Measurements from ENCODE around the gene HRG. TPM values are rescaled to one million over a fixed set of nuclear protein-coding genes. Genes with fewer than 3 reads are reported as not detected.

The HRG gene
- total and polyA plus RNA-seq, 4 donors = not detected

DNA sequence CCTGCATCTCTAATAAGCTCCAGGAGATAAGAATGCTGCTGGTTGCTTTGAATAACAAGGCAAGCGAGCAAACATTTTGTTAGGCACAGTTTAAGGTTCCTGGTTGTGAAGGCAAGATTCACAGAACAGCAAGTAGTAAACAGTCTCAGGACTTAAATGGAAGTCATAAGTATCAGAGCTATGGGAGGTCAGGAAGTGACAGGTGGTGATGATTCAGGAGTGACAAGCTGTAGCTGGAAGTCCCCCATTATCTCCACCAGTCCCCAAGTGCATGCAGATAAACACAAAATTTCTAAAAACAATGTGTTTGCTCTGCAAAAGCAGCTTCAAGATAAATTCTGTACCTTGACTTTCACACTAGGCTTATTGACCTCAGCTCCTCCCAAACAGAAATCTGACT is 22.3 kb upstream of the HRG start:
- Histone ChIP-seq H3K27me3 (ENCODE audit: control insufficient read depth in 1 of 2, insufficient read depth in 2 of 2, low read length in 1 of 2) (no peaks in the 10 kb centered on the region), H3K4me1 (ENCODE audit: control insufficient read depth in 1 of 2, insufficient read depth in 2 of 2, low read length in 2 of 2) (no peaks in the 10 kb centered on the region), H3K36me3 (ENCODE audit: control insufficient read depth in 1 of 2, insufficient read depth in 2 of 2, low read length in 1 of 2) (no peaks in the 10 kb centered on the region), H3K4me3 (ENCODE audit: low read length in 2 of 2) (no peak overlapping the region), H3K9me3 (ENCODE audit: control insufficient read depth, low read length) (no peaks in the 10 kb centered on the region), H3K27ac (ENCODE audit: low read depth in 1 of 2, low read length in 2 of 2) (no peak overlapping the region)
- DNase-seq (no peak), ATAC-seq (ENCODE audit: low FRiP score) (no peak)
- intact Hi-C loops (cut with DNase I) = no loop called here
- 80 to 83% methylated on average over 1 of the region's 1 CpG for WGBS, 2 donors

DNA sequence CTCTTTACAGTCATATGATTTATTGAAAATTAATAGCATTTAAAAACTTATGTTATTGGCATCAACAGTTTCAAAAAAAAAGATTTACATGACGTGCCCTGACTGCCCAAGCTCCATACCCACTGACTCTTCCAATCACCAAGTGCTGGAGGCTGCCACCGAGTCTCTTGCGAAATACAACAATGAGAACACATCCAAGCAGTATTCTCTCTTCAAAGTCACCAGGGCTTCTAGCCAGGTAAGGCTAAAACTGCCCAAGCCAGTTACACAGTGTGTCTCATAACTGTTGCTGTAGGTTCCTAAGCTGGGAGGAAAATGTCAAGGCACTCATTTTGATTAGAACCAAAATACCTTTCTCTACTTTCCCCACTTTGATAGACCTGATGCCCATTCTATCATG is 21.1 kb upstream of the HRG start:
- ATAC-seq (ENCODE audit: low FRiP score) (no peak), DNase-seq (no peak)
- Histone ChIP-seq H3K4me3 (ENCODE audit: low read length in 2 of 2) (no peak overlapping the region), H3K27ac (ENCODE audit: low read depth in 1 of 2, low read length in 2 of 2) (no peak overlapping the region), H3K36me3 (ENCODE audit: control insufficient read depth in 1 of 2, insufficient read depth in 2 of 2, low read length in 1 of 2) (no peaks in the 10 kb centered on the region), H3K27me3 (ENCODE audit: control insufficient read depth in 1 of 2, insufficient read depth in 2 of 2, low read length in 1 of 2) (no peaks in the 10 kb centered on the region), H3K9me3 (ENCODE audit: control insufficient read depth, low read length) (no peaks in the 10 kb centered on the region), H3K4me1 (ENCODE audit: control insufficient read depth in 1 of 2, insufficient read depth in 2 of 2, low read length in 2 of 2) (no peaks in the 10 kb centered on the region)
- intact Hi-C loops (cut with DNase I) = no loop called here
- WGBS, 2 donors = 85 to 88% methylated on average over 3 of the region's 3 CpGs

DNA sequence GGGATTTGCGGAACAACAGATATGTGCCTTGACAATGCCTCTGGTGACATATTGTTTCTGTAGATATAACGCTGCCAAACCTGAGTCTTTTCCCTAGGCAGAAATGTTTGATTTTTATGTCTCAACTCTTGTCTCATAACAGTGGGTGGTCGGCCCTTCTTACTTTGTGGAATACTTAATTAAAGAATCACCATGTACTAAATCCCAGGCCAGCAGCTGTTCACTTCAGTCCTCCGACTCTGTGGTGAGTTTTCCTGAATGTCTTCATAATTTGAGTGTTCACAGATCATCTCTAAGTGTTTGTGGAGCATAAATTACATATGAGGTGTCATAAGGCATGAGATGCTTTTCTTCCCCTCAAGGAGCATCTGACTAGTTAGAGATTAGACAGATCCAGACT is 19.7 kb upstream of the HRG start:
- Histone ChIP-seq H3K27me3 (ENCODE audit: control insufficient read depth in 1 of 2, insufficient read depth in 2 of 2, low read length in 1 of 2) (no peaks in the 10 kb centered on the region), H3K27ac (ENCODE audit: low read depth in 1 of 2, low read length in 2 of 2) (no peak overlapping the region), H3K4me1 (ENCODE audit: control insufficient read depth in 1 of 2, insufficient read depth in 2 of 2, low read length in 2 of 2) (no peaks in the 10 kb centered on the region), H3K4me3 (ENCODE audit: low read length in 2 of 2) (no peak overlapping the region), H3K9me3 (ENCODE audit: control insufficient read depth, low read length) (no peaks in the 10 kb centered on the region), H3K36me3 (ENCODE audit: control insufficient read depth in 1 of 2, insufficient read depth in 2 of 2, low read length in 1 of 2) (no peaks in the 10 kb centered on the region)
- DNase-seq = no peak
- 90 to 94% methylated on average over 4 of the region's 4 CpGs for whole genome bisulfite sequencing, 2 donors
- no peak for ATAC-seq (ENCODE audit: low FRiP score)
- intact Hi-C loops (cut with DNase I) = no loop called here

DNA sequence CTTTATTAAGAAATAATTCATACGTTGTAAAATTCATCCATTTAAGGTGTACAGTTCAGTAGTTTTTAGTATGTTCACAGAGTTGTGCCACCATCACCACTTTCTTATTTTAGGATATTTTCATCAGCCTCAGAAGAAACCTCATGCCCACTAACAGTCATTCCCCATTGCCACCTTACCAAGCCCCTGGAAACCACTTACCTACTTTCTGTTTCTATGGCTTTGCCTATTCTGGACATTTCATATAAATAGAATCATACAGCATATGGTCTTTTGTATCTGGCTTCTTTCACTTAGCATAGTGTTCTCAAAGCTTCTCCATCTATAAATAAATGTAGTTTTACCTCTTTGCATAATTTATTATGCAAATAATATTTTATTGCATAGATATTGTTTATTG is 19.0 kb upstream of the HRG start:
- Histone ChIP-seq H3K9me3 (ENCODE audit: control insufficient read depth, low read length) (no peaks in the 10 kb centered on the region), H3K4me3 (ENCODE audit: low read length in 2 of 2) (no peak overlapping the region), H3K36me3 (ENCODE audit: control insufficient read depth in 1 of 2, insufficient read depth in 2 of 2, low read length in 1 of 2) (no peaks in the 10 kb centered on the region), H3K4me1 (ENCODE audit: control insufficient read depth in 1 of 2, insufficient read depth in 2 of 2, low read length in 2 of 2) (no peaks in the 10 kb centered on the region), H3K27me3 (ENCODE audit: control insufficient read depth in 1 of 2, insufficient read depth in 2 of 2, low read length in 1 of 2) (no peaks in the 10 kb centered on the region), H3K27ac (ENCODE audit: low read depth in 1 of 2, low read length in 2 of 2) (no peak overlapping the region)
- no peak for ATAC-seq (ENCODE audit: low FRiP score)
- 72 to 80% methylated on average over 1 of the region's 1 CpG for WGBS, 2 donors
- intact Hi-C loops (cut with DNase I) = no loop called here
- DNase-seq = no peak

- Histone ChIP-seq H3K9me3 (ENCODE audit: control insufficient read depth, low read length) (no peaks in the 10 kb centered on the region), H3K36me3 (ENCODE audit: control insufficient read depth in 1 of 2, insufficient read depth in 2 of 2, low read length in 1 of 2) (no peaks in the 10 kb centered on the region), H3K4me1 (ENCODE audit: control insufficient read depth in 1 of 2, insufficient read depth in 2 of 2, low read length in 2 of 2) (no peaks in the 10 kb centered on the region), H3K27me3 (ENCODE audit: control insufficient read depth in 1 of 2, insufficient read depth in 2 of 2, low read length in 1 of 2) (no peaks in the 10 kb centered on the region), H3K4me3 (ENCODE audit: low read length in 2 of 2) (no peak overlapping the region), H3K27ac (ENCODE audit: low read depth in 1 of 2, low read length in 2 of 2) (no peak overlapping the region)
- ATAC-seq (ENCODE audit: low FRiP score) = no peak
- intact Hi-C loops (cut with DNase I) = no loop called here
- DNase-seq = no peak
- 82 to 94% methylated on average over 1 of the region's 1 CpG for WGBS, 2 donors
Observed at GRCh38 chr3:186648851-186649250, 17.0 kb upstream of the HRG start.

GRCh38 chr3:186651678-186652215 is 14.1 kb upstream of the HRG start:
- WGBS, 2 donors = 87 to 93% methylated on average over 3 of the region's 3 CpGs
- intact Hi-C loops (cut with DNase I) = no loop called here
- ATAC-seq (ENCODE audit: low FRiP score) (no peak), DNase-seq (no peak)
- Histone ChIP-seq H3K4me1 (ENCODE audit: control insufficient read depth in 1 of 2, insufficient read depth in 2 of 2, low read length in 2 of 2) (no peaks in the 10 kb centered on the region), H3K36me3 (ENCODE audit: control insufficient read depth in 1 of 2, insufficient read depth in 2 of 2, low read length in 1 of 2) (no peaks in the 10 kb centered on the region), H3K27ac (ENCODE audit: low read depth in 1 of 2, low read length in 2 of 2) (no peak overlapping the region), H3K4me3 (ENCODE audit: low read length in 2 of 2) (no peak overlapping the region), H3K9me3 (ENCODE audit: control insufficient read depth, low read length) (no peaks in the 10 kb centered on the region), H3K27me3 (ENCODE audit: control insufficient read depth in 1 of 2, insufficient read depth in 2 of 2, low read length in 1 of 2) (no peaks in the 10 kb centered on the region)

- Histone ChIP-seq H3K9me3 (ENCODE audit: control insufficient read depth, low read length) (no peaks in the 10 kb centered on the region), H3K4me1 (ENCODE audit: control insufficient read depth in 1 of 2, insufficient read depth in 2 of 2, low read length in 2 of 2) (no peaks in the 10 kb centered on the region), H3K4me3 (ENCODE audit: low read length in 2 of 2) (no peak overlapping the region), H3K27me3 (ENCODE audit: control insufficient read depth in 1 of 2, insufficient read depth in 2 of 2, low read length in 1 of 2) (no peaks in the 10 kb centered on the region), H3K27ac (ENCODE audit: low read depth in 1 of 2, low read length in 2 of 2) (no peak overlapping the region), H3K36me3 (ENCODE audit: control insufficient read depth in 1 of 2, insufficient read depth in 2 of 2, low read length in 1 of 2) (no peaks in the 10 kb centered on the region)
- intact Hi-C loops (cut with DNase I) = no loop called here
- DNase-seq (no peak), ATAC-seq (ENCODE audit: low FRiP score) (no peak)
- WGBS, 2 donors = 88 to 89% methylated on average over 7 of the region's 7 CpGs
Observed at GRCh38 chr3:186653080-186653707, 12.6 kb upstream of the HRG start.

DNA sequence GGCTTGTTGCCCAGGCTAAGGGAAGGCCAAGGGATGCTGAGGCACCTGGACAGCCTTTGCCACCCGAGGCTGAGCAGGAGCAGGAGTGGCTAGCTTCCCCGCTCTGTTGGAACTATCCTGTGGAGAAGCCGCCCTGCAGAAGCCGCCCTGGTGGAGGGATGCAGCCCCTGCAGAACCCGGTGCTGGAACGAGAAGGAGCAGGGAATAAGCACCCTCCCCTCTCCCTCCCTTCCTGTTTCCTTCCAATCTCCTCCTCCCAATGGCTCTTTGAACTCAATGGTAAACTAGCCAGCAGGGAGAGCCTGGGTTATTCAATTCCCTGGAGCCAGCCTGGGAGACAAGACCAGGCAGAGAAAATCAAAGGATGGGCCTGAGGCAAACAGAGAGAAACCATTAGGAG is 11.8 kb upstream of the HRG start:
- ATAC-seq (ENCODE audit: low FRiP score) (no peak), DNase-seq (no peak)
- Histone ChIP-seq H3K4me1 (ENCODE audit: control insufficient read depth in 1 of 2, insufficient read depth in 2 of 2, low read length in 2 of 2) (no peaks in the 10 kb centered on the region), H3K27me3 (ENCODE audit: control insufficient read depth in 1 of 2, insufficient read depth in 2 of 2, low read length in 1 of 2) (no peaks in the 10 kb centered on the region), H3K4me3 (ENCODE audit: low read length in 2 of 2) (no peak overlapping the region), H3K27ac (ENCODE audit: low read depth in 1 of 2, low read length in 2 of 2) (no peak overlapping the region), H3K36me3 (ENCODE audit: control insufficient read depth in 1 of 2, insufficient read depth in 2 of 2, low read length in 1 of 2) (no peaks in the 10 kb centered on the region), H3K9me3 (ENCODE audit: control insufficient read depth, low read length) (no peaks in the 10 kb centered on the region)
- intact Hi-C loops (cut with DNase I) = no loop called here
- 42 to 43% methylated on average over 6 of the region's 6 CpGs for WGBS, 2 donors

GRCh38 chr3:186663361-186664118 is 2.3 kb upstream of the HRG start:
- intact Hi-C loops (cut with DNase I) = no loop called here
- H3K36me3 ChIP-seq (ENCODE audit: control insufficient read depth in 1 of 2, insufficient read depth in 2 of 2, low read length in 1 of 2) = no peaks in the 10 kb centered on the region
- 32 to 43% methylated on average over 7 of the region's 7 CpGs for WGBS, 2 donors

More at GRCh38 chr3:186663361-186664118, 2.3 kb upstream of the HRG start:
- no peaks in the 10 kb centered on the region for H3K9me3 ChIP-seq (ENCODE audit: control insufficient read depth, low read length)
- DNase-seq (no peak), ATAC-seq (ENCODE audit: low FRiP score) (no peak)
- no peak overlapping the region for H3K27ac ChIP-seq (ENCODE audit: low read depth in 1 of 2, low read length in 2 of 2)
- no peak overlapping the region for H3K4me3 ChIP-seq (ENCODE audit: low read length in 2 of 2)
- H3K27me3 ChIP-seq (ENCODE audit: control insufficient read depth in 1 of 2, insufficient read depth in 2 of 2, low read length in 1 of 2) = peaks cover 0 to 1% of the 10 kb centered on the region in 2 donors
- no peaks in the 10 kb centered on the region for H3K4me1 ChIP-seq (ENCODE audit: control insufficient read depth in 1 of 2, insufficient read depth in 2 of 2, low read length in 2 of 2)
